K562 (cell line): ENCODE measurements around the gene CCDC7. TPM values are rescaled to one million over a fixed set of nuclear protein-coding genes. Genes with fewer than 3 reads are reported as not detected.
A peak's percentile ranks its signal among the peaks of the same experiment; 100 is the strongest.

ENCODE experiments used
- ATAC-seq: fragments of 200-7000 bp; cut with Tn5 transposase; 3 replicates; pipeline ENCODE4 v1.9.1; 2020; ENCODE audit warnings: moderate library complexity
- BruUV-seq: library from RNA; stranded (reverse); fragments of 400-500 nt; replicated peaks from 2 replicates; lab custom pipeline; 2021; lab: Mats Ljungman, UMichigan
- CTCF ChIA-PET: fragments of 300-600 bp; formaldehyde crosslinking; extraction: SDS; loops from one replicate; lab custom pipeline; 2021; ENCODE audit warnings: low intra/inter-chr PET ratio; lab: Yijun Ruan, JAX
- POLR2A ChIA-PET: fragments of 300-600, 350-650 bp; sonication (Branson Sonifier 250); formaldehyde crosslinking; extraction: SDS; loops from one replicate; lab custom pipeline; 2021; ENCODE audit warnings: antibody characterized with exemption, inconsistent platforms; lab: Yijun Ruan, JAX
- DNase-seq, 4 experiments: peaks; one replicate each; pipeline versions ENCODE4 v3.0.0 to v3.0.0-alpha.2; 2011 to 2018; ENCODE audit warnings: low spot score in 3 of 4, mixed read lengths in 3 of 4; ENCODE audit errors: extremely low read depth in 1 of 4
- FAIRE-seq: peaks from 2 replicates; lab custom pipeline; 2011; peaks lifted over from hg19 to GRCh38; lab: Jason Lieb, UNC
- H2AFZ ChIP-seq: 2 replicates; pipeline ENCODE4 v1.6.0; 2011; ENCODE audit warnings: low read depth, low read length, control low read depth, inconsistent platforms
- H3K27ac ChIP-seq: fragments of 200-600 bp; 3 replicates; pipeline ENCODE4 v1.8.0; 2011; ENCODE audit warnings: low read depth, mild to moderate bottlenecking, control low read depth, inconsistent platforms, low read length, moderate library complexity, mixed read lengths; ENCODE audit errors: extremely low read depth
- H3K27me3 ChIP-seq, 2 experiments: fragments of 300-600 bp in 1 of 2; 2 replicates in 1 of 2; 3 replicates in 1 of 2; pipeline versions ENCODE4 v1.6.0 to v1.8.0; 2011; ENCODE audit warnings: inconsistent platforms in 2 of 2, low read length in 2 of 2, mild to moderate bottlenecking in 1 of 2, mixed read lengths in 1 of 2, moderate library complexity in 1 of 2; ENCODE audit not compliant: control insufficient read depth in 2 of 2, insufficient read depth in 2 of 2
- H3K36me3 ChIP-seq: fragments of 300-600 bp; 3 replicates; pipeline ENCODE4 v1.8.0; 2011; ENCODE audit warnings: mild to moderate bottlenecking, low read length, inconsistent platforms; ENCODE audit not compliant: control insufficient read depth, insufficient read depth
- H3K4me1 ChIP-seq, 2 experiments: fragments of 200-600 bp in 1 of 2; replicated peaks in 1 of 2; 2 replicates in 1 of 2; 3 replicates in 1 of 2; pipeline versions ENCODE4 v1.5.1 to v1.8.0; 2011; ENCODE audit warnings: inconsistent platforms in 2 of 2, low read length in 2 of 2, mild to moderate bottlenecking in 1 of 2, mixed read lengths in 1 of 2, moderate library complexity in 1 of 2; ENCODE audit not compliant: control insufficient read depth in 2 of 2, insufficient read depth in 2 of 2
- H3K4me2 ChIP-seq: 2 replicates; pipeline ENCODE4 v1.6.1; 2011; ENCODE audit warnings: low read length, control low read depth, inconsistent platforms, mixed read lengths; ENCODE audit not compliant: insufficient read depth
- H3K4me3 ChIP-seq: fragments of 200-600 bp; sonication (generic), shearing (Covaris generic); 2 replicates; pipeline ENCODE4 v1.5.1; 2016; ENCODE audit warnings: control low read depth, inconsistent platforms
- H3K79me2 ChIP-seq: fragments of 200-600 bp; 3 replicates; pipeline ENCODE4 v1.8.0; 2011; ENCODE audit warnings: low read length, inconsistent platforms; ENCODE audit not compliant: control insufficient read depth, insufficient read depth
- H3K9ac ChIP-seq, 2 experiments: 2 replicates each; pipeline versions ENCODE4 v1.6.0 to v1.6.1; 2011; ENCODE audit warnings: low read depth in 2 of 2, low read length in 2 of 2, control low read depth in 1 of 2, inconsistent platforms in 1 of 2, mild to moderate bottlenecking in 1 of 2, mixed read lengths in 1 of 2; ENCODE audit not compliant: insufficient read depth in 1 of 2
- H3K9me1 ChIP-seq: one replicate; pipeline ENCODE4 v1.6.0; 2011; ENCODE audit warnings: inconsistent platforms, mild to moderate bottlenecking, low read length, moderate library complexity; ENCODE audit not compliant: control insufficient read depth, insufficient read depth
- H3K9me3 ChIP-seq: replicated peaks from 2 replicates; pipeline ENCODE4 v1.5.1; 2011; ENCODE audit warnings: low read depth, low read length, inconsistent platforms; ENCODE audit not compliant: control insufficient read depth, insufficient read depth
- H4K20me1 ChIP-seq: replicated peaks from 2 replicates; pipeline ENCODE4 v1.6.1; 2011; ENCODE audit warnings: low read length, inconsistent platforms, mixed read lengths; ENCODE audit not compliant: control insufficient read depth, insufficient read depth
- CREBBP ChIP-seq: IDR thresholded peaks from one replicate; pipeline ENCODE4 v1.6.1; 2012; ENCODE audit warnings: low read depth, mild to moderate bottlenecking, control low read depth, inconsistent platforms, low read length
- FOXJ2 ChIP-seq: fragments of 200-800 bp; sonication (Bioruptor generic); IDR thresholded peaks from 2 replicates; pipeline ENCODE4 v1.6.1; 2016; ENCODE audit warnings: missing genetic modification characterization, missing compliant biosample characterization
- MAFF ChIP-seq: IDR thresholded peaks from 2 replicates; pipeline ENCODE4 v1.6.1; 2012; ENCODE audit warnings: low read length, improper control_type of control experiment
- ZNF224 ChIP-seq: sonication (generic); formaldehyde crosslinking; IDR thresholded peaks from 2 replicates; pipeline ENCODE4 v1.8.0; 2022; ENCODE audit warnings: mild to moderate bottlenecking, missing genetic modification reagents
- WGBS: fragments of 100-300 bp; shearing (Covaris generic); methylation state at CpG from one replicate; pipeline ENCODE4 v1.1.6; 2016; ENCODE audit warnings: low coverage, mixed read lengths; ENCODE audit not compliant: insufficient coverage; ENCODE audit errors: missing lambda C conversion rate; 5-methylcytosine and 5-hydroxymethylcytosine counted together
- in situ Hi-C: fragments of 300-500 bp; cut with MboI; formaldehyde crosslinking; loops from 4 replicates; pipeline ENCODE4 v1.15.0; 2018; ENCODE audit warnings: inconsistent platforms, mixed read lengths
- intact Hi-C: fragments of 100-400 bp; cut with micrococcal nuclease; formaldehyde crosslinking; loops from 2 replicates; pipeline ENCODE4 v1.14.2; 2022
- polyA plus RNA-seq, 8 experiments: library from polyadenylated mRNA; depleted of rRNA in 4 of 8; stranded (reverse) in 5 of 8; unstranded in 3 of 8; fragments of >200 nt; fragmentation: Nextera tagmentation in 2 of 8; fragmentation: Illumina TruSeq in 1 of 8; extraction: Ambion mirVana in 2 of 8; extraction: Trizol in 1 of 8; gene quantifications; 2 replicates each; pipeline versions ENCODE4 v1.2.1 to v1.2.3, GENCODE V29; 2011 to 2014; ENCODE audit warnings: inconsistent platforms in 1 of 8, missing spikeins in 1 of 8
- total RNA-seq, 7 experiments: library from RNA; depleted of rRNA in 6 of 7; stranded (reverse); fragments of >200 nt in 6 of 7; fragmentation: Illumina TruSeq in 2 of 7; extraction: Trizol in 2 of 7; gene quantifications; 2 replicates each; pipeline versions ENCODE4 v1.2.1 to v1.2.3, GENCODE V29; 2011 to 2021; ENCODE audit warnings: low replicate concordance in 1 of 7

Gene CCDC7
- total and polyA plus RNA-seq, 9 of the 15 experiments (the other 6 are each of a cell fraction or from before 2014, with no cell fraction given), result 1.5 to 6.6 (median 2.7) TPM

DNA sequence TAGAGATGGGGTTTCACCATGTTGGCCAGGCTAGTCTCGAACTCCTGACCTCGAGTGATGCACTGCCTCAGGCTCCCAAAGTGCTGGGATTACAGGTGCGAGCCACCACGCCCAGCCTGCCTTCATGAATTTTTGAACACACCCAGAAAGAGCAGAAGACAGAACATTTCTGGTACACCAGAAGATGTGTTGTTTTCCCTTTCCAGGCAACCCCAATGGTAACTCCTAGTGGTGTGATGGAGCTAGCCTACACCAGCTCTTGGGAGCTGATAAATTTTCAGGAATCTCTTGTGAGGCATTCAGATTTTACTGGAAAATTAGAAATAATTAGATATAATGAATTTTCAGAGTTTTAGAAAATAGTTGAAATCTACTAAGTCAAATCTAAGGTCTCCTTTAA lies 904 bp upstream of the CCDC7 start:
- FAIRE-seq (no peak), DNase-seq (peak in 1 of 4 experiments; percentile 18), ATAC-seq (no peak)
- no peaks in the 10 kb centered on the region; a peak in 1 of 5 replicates for H3K4me1 ChIP-seq
- H3K27ac ChIP-seq, result peak overlapping the region; percentile 96; the same call in 1 of the 3 replicates
- CTCF ChIA-PET, result no interaction called here
- peak overlapping the region in 1 of 2 experiments; percentile 88; a peak in 2 of 4 replicates for H3K9ac ChIP-seq
- WGBS, result 83% methylated on average over 4 of the region's 4 CpGs
- no peak overlapping the region for H2AFZ ChIP-seq
- H3K4me3 ChIP-seq, result peak overlapping the region; percentile 51; the same call in 1 of the 2 replicates
- H3K36me3 ChIP-seq, result no peaks in the 10 kb centered on the region
- BruUV-seq, result no TSS peak
- H3K9me3 ChIP-seq, result no peaks in the 10 kb centered on the region
- no peaks in the 10 kb centered on the region for H4K20me1 ChIP-seq
- H3K79me2 ChIP-seq, result peaks cover 14% of the 10 kb centered on the region; the same call in 2 of the 3 replicates
- no peaks in the 10 kb centered on the region for H3K9me1 ChIP-seq
- no peaks in the 10 kb centered on the region for H3K27me3 ChIP-seq
- in situ Hi-C loops (no loop called here), intact Hi-C loops (loop anchor here (5.0 kb wide), 2 partner anchors 57 to 188 kb away; no protein-coding TSS in a partner anchor)
- TF ChIP-seq ZNF224 (CRISPR knock-in tag), result no peak
- TF ChIP-seq CREBBP, result no peak
- 0 out of 2 replicates have a peak, but pooled peaks have one; percentile 15 for TF ChIP-seq FOXJ2 (tag)
- TF ChIP-seq MAFF, result no peak
- POLR2A ChIA-PET, result interaction anchor here (0.6 to 1.5 kb wide), 9 partner anchors 8 to 527 kb away, joined by 3 to 6 read pairs (median 3); no protein-coding TSS in a partner anchor
- peak overlapping the region; percentile 53 for H3K4me2 ChIP-seq
